ENCODE results near the gene UBL4A.

UBL4A gene

GRCh38 chrX:154452823-154453222, 33.6 kb downstream of the UBL4A start:
- TF ChIP-seq CTCF (IDR thresholded peaks at IDR 0.05; ENCODE audit: control insufficient read depth, extremely low read depth, insufficient read depth): no peak
- DNase-seq (ENCODE audit: low read depth): no peak
- H3K4me3 ChIP-seq (ENCODE audit: low read depth, low read length): no peak overlapping the region

- no peak overlapping the region for H3K4me3 ChIP-seq (ENCODE audit: low read depth, low read length)
- no peak for DNase-seq (ENCODE audit: low read depth)
- no peak for TF ChIP-seq CTCF (IDR thresholded peaks at IDR 0.05; ENCODE audit: control insufficient read depth, extremely low read depth, insufficient read depth)
Measured at GRCh38 chrX:154450312-154450711, 36.1 kb downstream of the UBL4A start.

- TF ChIP-seq CTCF (IDR thresholded peaks at IDR 0.05; ENCODE audit: control insufficient read depth, extremely low read depth, insufficient read depth): no peak
- H3K4me3 ChIP-seq (ENCODE audit: low read depth, low read length): no peak overlapping the region
- DNase-seq (ENCODE audit: low read depth): no peak
Measured at GRCh38 chrX:154449618-154450017, 36.8 kb downstream of the UBL4A start.

- TF ChIP-seq CTCF (IDR thresholded peaks at IDR 0.05; ENCODE audit: control insufficient read depth, extremely low read depth, insufficient read depth): no peak
- no peak for DNase-seq (ENCODE audit: low read depth)
- no peak overlapping the region for H3K4me3 ChIP-seq (ENCODE audit: low read depth, low read length)
Measured at GRCh38 chrX:154448484-154448883, 37.9 kb downstream of the UBL4A start.

- TF ChIP-seq CTCF (IDR thresholded peaks at IDR 0.05; ENCODE audit: control insufficient read depth, extremely low read depth, insufficient read depth): no peak
- DNase-seq (ENCODE audit: low read depth): no peak
- H3K4me3 ChIP-seq (ENCODE audit: low read depth, low read length): no peak overlapping the region
Measured at GRCh38 chrX:154446430-154446829, 40.0 kb downstream of the UBL4A start.

GRCh38 chrX:154445776-154446175, 40.6 kb downstream of the UBL4A start:
- H3K4me3 ChIP-seq (ENCODE audit: low read depth, low read length): no peak overlapping the region
- TF ChIP-seq CTCF (IDR thresholded peaks at IDR 0.05; ENCODE audit: control insufficient read depth, extremely low read depth, insufficient read depth): no peak
- no peak for DNase-seq (ENCODE audit: low read depth)

GRCh38 chrX:154444755-154445246, 41.6 kb downstream of the UBL4A start:
- peak overlapping the region; percentile 70 for H3K4me3 ChIP-seq (ENCODE audit: low read depth, low read length)
- no peak for DNase-seq (ENCODE audit: low read depth)
- TF ChIP-seq CTCF (IDR thresholded peaks at IDR 0.05; ENCODE audit: control insufficient read depth, extremely low read depth, insufficient read depth): no peak
